Nephron (organoid): ENCODE data around the gene ADCY7.

Experiments used
- H3K27ac Mint-ChIP-seq, 3 experiments: 2 replicates each; pipeline ENCODE4 v1.8.0; 2020; ENCODE audit warnings: mixed read lengths in 3 of 3, mild to moderate bottlenecking in 2 of 3, moderate library complexity in 1 of 3
- H3K27me3 Mint-ChIP-seq: 2 replicates; pipeline ENCODE4 v1.8.0; 2021; ENCODE audit warnings: low read depth, mild to moderate bottlenecking, moderate library complexity, mixed read lengths
- H3K36me3 Mint-ChIP-seq: 2 replicates; pipeline ENCODE4 v1.8.0; 2020; ENCODE audit warnings: low read depth, mixed read lengths
- H3K4me1 Mint-ChIP-seq: 2 replicates; pipeline ENCODE4 v1.8.0; 2020; ENCODE audit warnings: mixed read lengths
- H3K4me3 Mint-ChIP-seq, 3 experiments: 2 replicates each; pipeline ENCODE4 v1.8.0; 2020; ENCODE audit warnings: mild to moderate bottlenecking in 3 of 3, mixed read lengths in 3 of 3, moderate library complexity in 2 of 3
- H3K9me3 Mint-ChIP-seq: 2 replicates; pipeline ENCODE4 v1.8.0; 2020; ENCODE audit warnings: mixed read lengths
- TF ChIP-seq, protein P1 (sequence below), 3 experiments: fragments of 200-600 bp; sonication (generic); IDR thresholded peaks; one replicate each; pipeline ENCODE4 v1.5.0; 2021; ENCODE audit warnings: antibody characterized with exemption in 3 of 3; ENCODE audit not compliant: unreplicated experiment in 3 of 3

ADCY7 gene

DNA sequence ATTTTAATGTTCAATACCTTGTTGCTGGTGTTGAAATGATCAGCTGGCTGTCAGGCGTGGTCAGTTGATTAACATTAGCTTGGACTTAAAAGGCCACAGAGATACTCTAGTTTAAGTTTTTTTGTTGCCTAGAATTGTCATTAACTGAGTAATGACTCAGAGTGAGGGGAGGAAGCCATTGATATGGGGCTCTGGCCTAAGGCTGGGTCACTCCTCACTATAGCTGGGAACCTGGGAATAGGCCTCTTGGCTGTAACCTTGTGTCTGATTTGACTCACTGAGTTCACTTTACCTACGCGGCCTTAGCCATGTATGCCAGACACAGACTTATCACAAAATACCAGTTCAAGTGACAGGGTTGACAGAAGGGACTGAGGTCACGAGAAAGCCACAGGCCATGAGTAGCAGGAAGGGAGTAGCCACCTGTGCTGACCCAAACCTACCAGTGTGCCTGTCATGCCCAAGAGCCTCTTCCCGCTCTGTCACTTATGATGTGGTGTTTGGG lies 37.9 kb upstream of the ADCY7 start:
- TF ChIP-seq, protein P1, sequence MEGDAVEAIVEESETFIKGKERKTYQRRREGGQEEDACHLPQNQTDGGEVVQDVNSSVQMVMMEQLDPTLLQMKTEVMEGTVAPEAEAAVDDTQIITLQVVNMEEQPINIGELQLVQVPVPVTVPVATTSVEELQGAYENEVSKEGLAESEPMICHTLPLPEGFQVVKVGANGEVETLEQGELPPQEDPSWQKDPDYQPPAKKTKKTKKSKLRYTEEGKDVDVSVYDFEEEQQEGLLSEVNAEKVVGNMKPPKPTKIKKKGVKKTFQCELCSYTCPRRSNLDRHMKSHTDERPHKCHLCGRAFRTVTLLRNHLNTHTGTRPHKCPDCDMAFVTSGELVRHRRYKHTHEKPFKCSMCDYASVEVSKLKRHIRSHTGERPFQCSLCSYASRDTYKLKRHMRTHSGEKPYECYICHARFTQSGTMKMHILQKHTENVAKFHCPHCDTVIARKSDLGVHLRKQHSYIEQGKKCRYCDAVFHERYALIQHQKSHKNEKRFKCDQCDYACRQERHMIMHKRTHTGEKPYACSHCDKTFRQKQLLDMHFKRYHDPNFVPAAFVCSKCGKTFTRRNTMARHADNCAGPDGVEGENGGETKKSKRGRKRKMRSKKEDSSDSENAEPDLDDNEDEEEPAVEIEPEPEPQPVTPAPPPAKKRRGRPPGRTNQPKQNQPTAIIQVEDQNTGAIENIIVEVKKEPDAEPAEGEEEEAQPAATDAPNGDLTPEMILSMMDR (IDR thresholded peaks at IDR 0.05; ENCODE audit: unreplicated experiment in 3 of 3): no peak
- Mint-ChIP-seq H3K27ac (no peak overlapping the region), H3K9me3 (no peaks in the 10 kb centered on the region), H3K27me3 (no peaks in the 10 kb centered on the region), H3K4me1 (no peaks in the 10 kb centered on the region), H3K4me3 (no peak overlapping the region), H3K36me3 (peaks cover 33% of the 10 kb centered on the region)

DNA sequence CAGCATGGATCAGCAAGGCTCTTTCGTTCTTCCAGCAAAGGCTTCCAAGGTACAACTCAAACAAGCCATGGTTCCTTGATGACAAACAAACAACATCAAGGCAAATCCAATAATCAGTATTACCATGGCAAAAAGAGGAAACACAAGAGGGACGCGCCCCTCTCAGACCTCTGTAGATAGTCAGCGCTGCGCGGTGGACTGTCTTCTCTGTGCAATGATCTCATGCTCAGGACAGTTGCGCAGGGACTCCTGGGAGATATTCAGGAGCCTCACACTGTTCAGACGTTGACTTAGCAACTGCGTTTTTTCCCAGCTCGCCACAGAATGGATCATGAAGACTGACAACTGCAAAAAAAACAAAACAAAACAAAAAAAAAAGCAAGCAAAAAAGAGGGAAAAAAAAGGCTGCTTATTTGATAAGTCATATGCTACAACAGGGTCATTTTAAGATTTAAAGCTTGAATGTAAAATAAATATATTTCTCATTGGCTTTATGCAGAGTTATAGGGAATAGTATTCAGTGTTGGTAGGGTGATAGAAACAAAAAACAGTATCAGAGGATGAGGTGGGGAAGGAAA lies 37.1 kb upstream of the ADCY7 start:
- TF ChIP-seq, protein P1 (IDR thresholded peaks at IDR 0.05; ENCODE audit: unreplicated experiment in 3 of 3): no peak

DNA sequence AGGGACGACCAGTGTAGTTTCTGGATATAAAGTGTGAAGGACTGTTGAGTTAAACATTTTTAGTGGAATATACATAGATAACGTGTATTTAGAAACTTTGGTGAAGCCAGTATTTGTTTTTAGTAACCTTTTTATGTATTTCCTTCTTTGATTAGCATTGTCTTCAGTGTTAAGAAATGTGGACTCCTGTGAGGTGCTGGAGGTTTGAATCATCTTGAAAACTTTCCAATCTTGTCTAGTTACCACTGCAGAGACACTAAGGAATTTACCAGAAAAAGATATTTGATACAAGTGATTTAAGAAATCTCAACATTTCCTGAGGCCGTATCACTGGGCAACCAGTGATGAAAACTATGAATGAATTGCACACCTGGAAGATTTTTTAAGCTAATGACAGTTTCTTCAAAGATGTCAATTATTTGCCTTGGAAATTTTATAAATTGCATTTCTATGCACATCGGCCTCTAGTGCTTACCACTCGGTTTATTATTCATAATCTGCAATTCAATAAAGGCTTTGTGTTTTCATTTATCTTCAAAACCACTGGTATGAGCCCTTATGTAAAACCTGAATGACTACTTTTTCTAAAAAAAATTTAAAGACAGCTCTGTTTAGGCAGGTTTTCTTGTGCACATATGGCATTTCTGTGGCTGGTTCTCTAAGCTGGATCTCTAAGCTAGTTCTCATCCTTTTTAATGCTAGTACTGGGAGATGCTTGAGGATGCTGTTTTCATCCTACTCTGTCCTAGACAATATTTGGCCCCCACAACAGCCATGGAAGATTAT lies 31.4 kb upstream of the ADCY7 start:
- Mint-ChIP-seq H3K4me1 (no peaks in the 10 kb centered on the region), H3K4me3 (no peak overlapping the region), H3K36me3 (no peaks in the 10 kb centered on the region), H3K27me3 (no peaks in the 10 kb centered on the region), H3K27ac (no peak overlapping the region), H3K9me3 (no peaks in the 10 kb centered on the region)
- TF ChIP-seq, protein P1 (IDR thresholded peaks at IDR 0.05; ENCODE audit: unreplicated experiment in 3 of 3): no peak

More for the DNA sequence above, 37.1 kb upstream of the ADCY7 start:
- Mint-ChIP-seq H3K4me3 (no peak overlapping the region), H3K27me3 (no peaks in the 10 kb centered on the region), H3K27ac (no peak overlapping the region), H3K36me3 (peaks cover 31% of the 10 kb centered on the region), H3K4me1 (no peaks in the 10 kb centered on the region), H3K9me3 (no peaks in the 10 kb centered on the region)

DNA sequence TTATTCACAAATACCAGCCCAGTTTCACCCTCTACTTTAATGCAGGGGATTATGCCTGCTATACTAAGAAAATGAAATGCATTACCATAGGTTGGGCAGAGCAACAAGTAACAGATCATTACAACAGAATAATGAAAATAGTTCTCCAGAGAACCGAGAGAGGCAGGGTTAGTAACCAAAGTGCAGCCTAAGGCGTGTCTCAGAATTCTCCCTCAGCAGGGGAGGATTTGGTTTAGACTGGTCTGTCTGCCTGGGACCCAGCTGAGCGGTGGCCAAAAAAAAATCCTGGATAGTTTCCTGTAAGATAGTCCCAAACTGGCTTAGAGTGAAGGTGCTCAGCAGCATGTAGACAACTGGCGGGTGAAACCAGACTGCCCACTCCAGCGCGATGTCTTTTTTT lies 30.8 kb upstream of the ADCY7 start:
- Mint-ChIP-seq H3K27ac (no peak overlapping the region), H3K27me3 (peaks cover 5% of the 10 kb centered on the region), H3K4me3 (no peak overlapping the region), H3K4me1 (no peaks in the 10 kb centered on the region), H3K9me3 (no peaks in the 10 kb centered on the region), H3K36me3 (no peaks in the 10 kb centered on the region)
- TF ChIP-seq, protein P1 (IDR thresholded peaks at IDR 0.05; ENCODE audit: unreplicated experiment in 3 of 3): no peak

DNA sequence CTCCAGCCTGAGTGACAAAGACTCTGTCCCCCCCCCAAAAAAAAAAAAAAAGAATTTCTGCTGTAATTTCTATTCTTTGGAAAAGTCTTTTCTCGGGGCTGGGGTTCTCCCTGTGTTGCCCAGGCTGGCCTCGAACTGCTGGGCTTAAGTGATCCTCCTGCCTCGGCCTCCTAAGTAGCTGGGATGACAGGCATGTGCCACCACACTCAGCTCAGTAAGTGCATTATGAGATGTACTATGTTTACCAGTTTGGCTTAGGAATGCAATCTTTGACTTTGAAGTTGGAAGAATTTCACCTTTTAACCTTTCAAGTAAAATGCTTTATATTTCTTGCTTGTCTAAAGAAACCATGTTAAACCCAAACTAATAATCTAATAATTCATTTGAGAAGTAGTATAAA lies 28.0 kb upstream of the ADCY7 start:
- no peaks in the 10 kb centered on the region for H3K36me3 Mint-ChIP-seq
- no peak overlapping the region for H3K4me3 Mint-ChIP-seq
- no peak overlapping the region for H3K27ac Mint-ChIP-seq
- H3K4me1 Mint-ChIP-seq: no peaks in the 10 kb centered on the region
- TF ChIP-seq, protein P1 (IDR thresholded peaks at IDR 0.05; ENCODE audit: unreplicated experiment in 3 of 3): no peak
- no peaks in the 10 kb centered on the region for H3K9me3 Mint-ChIP-seq
- peaks cover 15% of the 10 kb centered on the region for H3K27me3 Mint-ChIP-seq
